HG03354 (cell line): ENCODE results near the gene FLYWCH2.
A peak's percentile ranks its signal among the peaks of the same experiment; 100 is the strongest.

Experiments used
- ATAC-seq: cut with Tn5 transposase; IDR thresholded peaks from one replicate; pipeline ENCODE4 v1.9.1; 2021; ENCODE audit warnings: mild to moderate bottlenecking; ENCODE audit not compliant: unreplicated experiment, poor library complexity, severe bottlenecking

Gene FLYWCH2

DNA sequence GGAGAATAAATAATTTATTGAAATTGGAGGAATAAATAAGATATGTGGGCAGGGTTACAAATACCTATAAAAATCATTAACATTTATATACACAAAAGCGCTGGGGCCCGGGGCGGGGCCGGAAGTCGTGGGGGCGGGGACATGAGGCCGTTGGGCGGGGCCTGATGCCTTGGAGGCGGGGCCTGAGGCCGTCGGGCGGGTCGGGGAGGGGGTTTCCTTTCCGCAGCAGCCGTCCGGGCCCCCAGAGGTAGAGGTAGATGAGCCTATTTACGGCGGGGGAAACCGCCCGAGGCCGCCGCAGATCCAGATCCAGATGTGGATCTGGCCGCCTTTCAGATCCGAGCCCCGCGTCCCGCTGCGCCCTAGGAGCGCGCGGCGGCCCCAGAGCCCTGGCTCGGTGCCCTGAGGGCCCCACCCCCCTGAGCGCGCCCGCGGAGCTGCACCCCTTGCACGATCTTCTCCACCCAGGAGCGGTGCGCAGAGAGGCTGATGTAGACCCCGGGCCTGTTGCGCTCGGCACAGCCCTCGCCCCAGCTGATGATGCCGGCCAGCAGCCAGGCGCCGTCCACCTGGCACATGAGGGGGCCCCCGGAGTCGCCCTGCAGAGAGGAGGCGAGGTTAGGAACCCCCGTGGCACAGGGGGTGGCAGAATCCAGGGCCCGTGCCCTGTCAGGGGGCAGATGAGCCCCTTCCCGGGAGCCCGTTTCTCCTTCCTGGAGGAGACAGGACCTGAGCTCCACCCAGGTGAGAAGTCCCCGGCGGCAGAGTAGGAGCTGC is 30.1 kb upstream of the FLYWCH2 start:
- no peak for ATAC-seq

DNA sequence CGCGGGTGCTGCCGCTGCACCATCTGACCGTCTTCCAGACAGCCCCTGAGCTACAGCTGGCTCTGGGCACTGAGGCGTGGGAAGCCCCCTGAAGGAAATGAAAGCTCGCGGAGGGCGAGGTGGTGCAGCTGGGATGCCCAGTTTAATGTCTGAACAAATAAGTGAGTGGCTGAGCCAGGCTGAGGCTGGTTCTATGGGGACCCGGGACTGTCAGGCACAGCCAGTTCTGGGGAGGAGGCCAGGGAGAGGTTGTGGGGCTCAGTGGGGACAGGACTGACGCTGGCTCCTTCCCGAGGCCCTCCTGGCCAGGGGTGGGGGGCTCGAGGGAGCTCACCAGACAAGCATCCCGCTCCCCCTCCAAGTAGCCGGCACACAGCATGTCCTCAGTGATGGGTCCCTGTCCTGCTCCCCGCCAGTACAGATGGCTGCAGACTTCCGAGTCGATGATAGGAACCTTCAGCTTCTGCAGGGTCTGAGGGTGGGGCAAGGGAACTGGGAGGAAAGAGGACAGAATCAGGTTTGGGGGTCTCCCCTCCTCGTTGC is 29.4 kb upstream of the FLYWCH2 start:
- ATAC-seq: no peak

DNA sequence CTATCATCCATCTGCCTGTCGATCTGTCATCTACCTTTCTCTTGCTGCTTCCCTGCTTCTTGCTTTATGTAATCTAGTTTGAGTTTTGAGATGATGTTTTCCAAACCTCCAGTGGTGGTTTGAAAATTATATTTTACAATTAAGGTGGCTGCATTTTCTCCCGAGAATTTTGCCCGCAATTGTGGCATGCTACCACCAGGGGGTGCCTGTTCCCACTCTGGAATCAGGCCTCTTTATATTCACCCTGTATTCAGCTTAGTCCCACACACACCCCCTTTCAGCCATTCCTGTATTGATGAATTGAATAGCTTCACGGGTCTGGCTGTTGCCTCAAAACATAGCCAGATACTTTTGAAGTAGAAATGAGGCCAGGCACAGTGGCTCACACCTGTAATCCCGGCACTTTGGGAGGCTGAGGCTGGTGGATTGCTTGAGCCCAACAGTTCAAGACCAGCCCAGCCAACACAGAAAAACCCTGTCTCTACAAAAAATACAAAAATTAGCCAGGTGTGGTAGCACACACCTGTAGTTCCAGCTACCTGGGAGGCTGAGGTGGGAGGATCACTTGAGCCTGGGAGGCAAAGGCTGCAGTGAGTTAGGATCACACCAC is 28.2 kb upstream of the FLYWCH2 start:
- no peak for ATAC-seq

DNA sequence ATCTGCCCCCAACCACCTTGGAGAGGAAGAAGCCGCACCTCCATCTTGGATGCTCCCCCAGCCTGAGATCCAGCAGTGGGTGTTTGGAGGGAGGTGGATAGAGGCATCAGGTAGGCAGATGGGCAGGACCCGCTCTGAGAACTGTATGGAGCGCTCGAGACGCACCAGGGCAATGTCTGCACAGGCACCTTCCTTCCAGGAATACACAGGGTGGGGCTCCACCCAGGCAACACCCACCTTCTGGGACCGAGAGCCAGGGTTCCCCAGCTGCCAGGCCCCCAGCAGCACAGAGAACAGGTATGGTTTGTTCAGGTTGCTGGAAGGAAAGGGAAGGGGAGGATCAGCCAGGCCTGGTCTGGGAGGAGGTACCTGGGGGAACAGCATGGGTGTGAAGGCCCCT is 27.5 kb upstream of the FLYWCH2 start:
- ATAC-seq: no peak

DNA sequence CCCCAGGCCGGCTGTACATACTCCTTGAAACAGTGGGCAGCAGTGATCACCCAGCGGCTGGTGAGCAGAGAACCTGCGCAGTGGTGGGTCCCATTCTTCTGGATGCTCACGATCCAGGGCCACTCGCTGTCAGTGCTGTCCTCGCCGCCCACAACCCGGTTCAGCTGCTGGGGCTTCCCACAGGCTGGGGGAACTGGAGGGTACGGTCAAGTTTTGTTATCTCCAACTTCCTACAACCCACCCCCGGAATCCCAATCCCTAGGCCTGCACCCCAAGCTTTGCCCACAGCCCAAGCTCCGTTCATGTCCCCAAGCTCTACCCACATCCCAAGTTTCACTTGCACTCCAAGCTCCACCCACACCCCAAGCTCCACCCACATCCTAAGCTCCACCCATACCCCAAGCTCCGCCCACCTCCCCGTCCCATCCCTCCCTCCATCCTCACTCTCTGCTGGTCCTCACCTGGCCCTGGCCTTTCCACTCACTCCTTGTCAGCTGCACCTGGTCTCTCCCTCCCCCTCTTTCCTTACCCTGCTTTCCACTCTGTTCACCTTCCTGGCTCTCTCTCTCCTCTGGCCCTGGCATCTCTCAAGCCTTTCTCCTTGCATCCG is 26.8 kb upstream of the FLYWCH2 start:
- ATAC-seq: no peak

DNA sequence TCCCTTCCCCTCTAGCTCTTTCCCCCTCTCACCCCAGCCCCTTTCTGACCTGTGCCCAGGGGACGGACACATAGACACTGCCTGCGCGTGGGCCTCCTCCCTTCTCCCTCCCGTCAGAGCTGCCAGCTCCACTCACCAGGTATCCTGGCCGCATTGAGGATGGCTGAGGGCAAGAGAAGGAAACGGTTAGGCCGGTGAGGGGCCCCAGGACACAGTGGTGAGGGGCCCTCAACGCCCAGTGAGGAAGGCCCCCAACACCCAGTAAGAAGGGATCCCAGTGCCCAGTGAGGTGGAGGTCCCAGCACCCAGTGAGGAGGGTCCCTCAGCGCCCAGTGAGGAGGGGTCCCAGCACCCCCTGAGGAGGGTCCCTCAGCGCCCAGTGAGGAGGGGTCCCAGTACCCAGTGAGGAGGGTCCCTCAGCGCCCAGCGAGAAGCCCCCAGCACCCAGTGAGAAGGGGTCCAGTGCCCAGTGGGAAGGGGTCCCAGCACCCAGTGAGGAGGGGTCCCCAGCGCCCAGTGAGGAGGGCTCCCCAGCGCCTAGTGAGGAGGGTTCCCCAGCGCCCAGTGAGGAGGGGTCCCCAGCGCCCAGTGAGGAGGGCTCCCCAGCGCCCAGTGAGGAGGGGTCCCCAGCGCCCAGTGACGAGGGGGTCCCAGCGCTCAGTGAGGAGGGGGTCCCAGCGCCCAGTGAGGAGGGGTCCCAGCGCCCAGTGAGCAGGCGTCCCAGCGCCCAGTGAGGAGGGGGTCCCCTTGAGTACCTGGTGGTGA is 26.1 kb upstream of the FLYWCH2 start:
- no peak for ATAC-seq

DNA sequence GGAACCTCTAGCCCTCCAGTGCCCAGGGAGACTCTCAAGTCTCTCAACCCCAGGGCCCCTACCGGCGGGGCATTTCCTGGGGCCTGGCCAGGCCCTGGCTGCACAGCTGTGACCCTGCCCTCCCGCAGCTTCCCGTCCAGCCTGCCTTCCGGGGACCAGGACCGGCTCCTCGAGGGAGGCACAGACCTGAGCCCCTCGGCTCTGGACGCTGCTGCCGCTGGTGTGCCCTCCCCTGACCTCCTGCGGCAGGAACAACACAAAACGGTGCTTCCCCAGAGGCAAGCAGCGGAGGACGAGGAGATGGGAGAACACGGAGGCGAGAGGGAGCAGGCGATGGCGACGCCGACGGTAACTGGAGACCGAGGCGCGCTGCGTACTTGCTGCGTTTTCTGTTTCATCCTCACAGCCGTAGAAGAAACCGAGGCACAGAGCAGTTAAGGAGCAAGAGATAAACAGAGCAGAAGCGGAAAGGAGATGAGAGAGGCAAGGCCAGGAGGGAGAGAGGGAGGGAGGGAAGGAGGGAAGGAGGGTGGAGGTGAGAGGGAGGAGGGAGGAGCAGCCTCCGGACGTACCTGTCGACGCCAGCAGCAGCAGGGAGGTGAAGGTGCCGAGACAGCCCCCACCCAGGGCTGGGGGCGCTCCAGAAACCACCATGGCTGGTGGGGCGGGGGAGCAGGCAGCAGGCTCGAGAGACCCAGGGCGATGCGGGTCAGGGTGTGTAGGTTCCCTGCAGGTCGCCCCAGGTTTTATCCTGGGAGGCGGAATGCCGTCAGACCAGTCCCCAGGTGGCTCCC is 25.4 kb upstream of the FLYWCH2 start, which contains the start of gene PRSS22:
TSS of gene PRSS22 (minus strand) at position 720 of the 794 bp plus-strand sequence. CDS start at position 654, 66 bp downstream.
- ATAC-seq: no peak

DNA sequence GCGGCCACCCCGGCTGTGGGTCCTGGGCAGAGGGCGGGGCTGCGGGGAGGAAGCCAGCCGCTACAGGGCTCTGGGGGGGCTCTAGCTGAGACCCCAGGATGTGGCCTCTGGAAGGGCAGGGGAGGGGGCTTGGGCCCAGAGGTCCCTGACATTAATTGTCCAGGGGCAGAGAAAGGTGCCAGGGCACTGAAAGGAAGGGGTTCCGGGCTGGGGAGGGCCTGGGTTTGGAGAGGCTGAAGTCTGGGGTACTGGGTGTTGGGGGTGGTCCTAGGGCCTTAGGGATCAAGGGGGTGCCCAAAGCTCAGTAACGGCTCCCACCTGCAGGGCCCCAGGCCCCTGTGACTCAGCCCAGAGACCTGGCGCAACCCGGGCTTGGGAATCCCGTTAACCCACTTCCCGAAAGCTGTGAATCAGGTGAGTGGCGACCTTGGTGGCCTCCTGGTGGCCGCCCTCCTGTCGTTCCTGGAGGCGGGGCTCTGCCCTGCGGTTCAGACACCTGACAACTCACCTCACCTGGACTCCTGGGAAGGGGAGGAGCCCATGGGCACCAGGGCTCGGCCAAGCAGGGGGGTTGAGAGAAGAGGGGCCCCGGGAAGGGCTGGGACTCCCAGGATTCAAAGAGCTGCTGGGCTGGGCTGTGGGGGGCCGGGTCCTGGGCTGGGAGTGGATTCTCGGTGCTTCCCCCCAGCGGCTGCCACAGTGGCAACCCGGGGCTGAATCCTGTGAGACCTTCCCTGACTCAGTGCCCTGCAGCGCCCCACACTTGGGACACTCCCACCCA is 24.6 kb upstream of the FLYWCH2 start:
- no peak for ATAC-seq

DNA sequence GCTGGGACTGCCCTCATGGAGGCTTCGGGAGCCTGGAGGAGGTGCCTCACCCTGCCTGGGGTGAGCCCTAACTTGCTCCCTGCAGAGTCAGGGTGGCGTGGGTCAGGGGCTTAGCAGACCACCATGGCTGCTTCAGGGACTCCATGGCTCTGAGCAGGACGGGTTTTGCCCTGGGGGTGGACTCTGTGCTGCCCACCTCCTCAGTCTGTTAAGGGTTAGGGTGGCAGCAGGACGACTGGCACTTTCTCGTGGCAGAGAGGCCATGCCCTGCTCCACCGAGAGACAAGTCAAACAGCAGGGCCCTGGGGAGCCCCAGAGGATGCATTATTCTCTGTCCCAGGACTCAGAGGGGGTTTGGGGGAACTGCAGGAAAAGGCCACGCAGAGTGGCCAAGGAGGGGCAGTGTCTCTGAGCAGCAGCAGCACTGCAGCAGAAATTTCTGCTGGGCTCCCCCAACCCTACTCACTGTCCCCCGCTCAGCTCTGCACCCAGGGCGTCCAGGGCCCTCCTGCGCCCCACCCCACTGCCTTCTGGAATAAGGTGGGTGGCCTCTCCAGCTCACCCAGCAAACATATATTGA is 23.2 kb upstream of the FLYWCH2 start:
- no peak for ATAC-seq

DNA sequence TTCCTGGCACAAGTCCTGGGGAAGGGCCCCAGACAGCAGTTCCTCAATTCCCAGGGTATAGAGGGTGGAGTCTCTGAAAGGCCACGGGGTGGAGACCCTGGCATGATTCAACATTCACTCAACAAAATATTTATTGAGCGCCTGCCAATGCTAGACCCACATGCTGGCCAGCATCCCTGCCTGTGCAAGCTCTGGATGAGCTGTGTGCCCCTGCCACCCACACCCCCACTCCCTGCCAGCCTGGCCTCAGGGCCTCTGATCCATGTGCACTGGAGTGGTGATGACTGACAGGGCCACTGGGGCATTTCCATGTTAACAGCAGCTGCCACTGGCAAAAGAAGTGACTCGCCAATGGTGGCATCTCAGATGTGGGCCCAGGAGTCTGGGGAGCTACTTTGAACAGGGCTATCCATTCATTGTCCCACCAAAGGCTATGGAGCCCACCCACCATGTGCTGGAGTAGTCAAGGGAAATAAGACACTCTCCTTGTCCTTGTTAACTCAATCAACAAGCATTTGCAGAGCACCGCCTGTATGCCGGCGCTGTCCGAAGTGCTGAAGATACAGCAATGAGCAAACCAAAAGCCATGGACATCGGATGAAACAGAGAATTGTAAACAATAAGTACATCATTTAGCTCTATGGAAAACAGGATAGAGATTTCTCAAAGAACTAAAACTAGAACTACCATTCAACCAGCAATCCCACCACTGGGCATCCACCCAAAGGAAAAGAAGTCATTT is 22.0 kb upstream of the FLYWCH2 start:
- ATAC-seq: no peak

DNA sequence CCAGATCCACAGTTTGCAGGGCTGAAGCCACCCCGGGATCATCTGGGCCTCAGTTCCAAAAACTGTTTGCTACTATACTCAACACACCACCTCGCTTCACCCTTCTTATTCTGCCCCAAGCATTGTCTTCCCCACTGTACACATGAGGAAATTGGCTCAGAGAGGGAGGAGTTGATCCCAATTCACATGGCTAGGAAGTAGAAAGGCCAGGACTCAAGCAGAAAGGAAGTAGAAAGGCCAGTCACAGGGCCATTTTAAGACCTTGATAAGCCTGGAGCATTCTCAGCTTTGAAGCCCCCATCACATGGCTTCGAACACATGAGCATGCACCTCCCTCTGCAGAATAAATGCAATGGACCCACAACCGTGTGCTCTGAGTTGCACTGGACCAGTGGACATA is 17.4 kb upstream of the FLYWCH2 start:
- ATAC-seq: no peak

DNA sequence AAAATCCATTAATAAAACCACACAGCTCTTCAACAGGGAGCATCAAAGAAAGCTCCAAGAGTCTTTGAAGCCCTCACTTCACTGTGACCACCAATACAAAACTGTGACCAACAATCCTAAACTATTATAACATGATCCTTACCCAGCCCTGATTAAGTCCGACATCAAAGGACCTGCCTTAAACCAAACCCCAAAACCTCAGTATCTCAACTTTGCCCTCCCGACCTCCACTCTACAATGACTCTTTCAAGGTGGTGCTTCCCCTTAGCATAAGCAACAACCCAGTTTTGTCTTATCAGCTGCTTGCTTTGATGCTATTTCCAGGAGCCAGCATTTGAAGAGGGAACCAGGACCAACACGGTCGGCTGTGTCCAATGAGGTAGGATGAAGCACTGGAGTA is 16.6 kb upstream of the FLYWCH2 start:
- ATAC-seq: no peak

DNA sequence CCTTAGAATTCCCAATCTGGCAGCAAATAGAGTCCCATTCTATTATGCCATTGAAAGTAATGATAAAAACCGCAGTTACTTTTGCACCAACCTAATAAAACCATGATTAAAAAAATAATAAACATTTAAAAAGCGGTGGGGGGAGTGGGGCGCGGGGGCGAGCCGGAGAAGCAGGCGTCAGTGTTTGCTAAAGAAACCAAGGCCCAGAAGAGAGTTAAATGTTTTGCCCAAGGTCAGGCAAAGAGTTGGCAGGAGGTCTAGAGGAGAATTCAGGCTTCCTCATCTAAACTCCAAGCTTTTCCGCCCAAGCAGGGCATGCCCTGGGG is 15.4 kb upstream of the FLYWCH2 start:
- ATAC-seq: no peak

DNA sequence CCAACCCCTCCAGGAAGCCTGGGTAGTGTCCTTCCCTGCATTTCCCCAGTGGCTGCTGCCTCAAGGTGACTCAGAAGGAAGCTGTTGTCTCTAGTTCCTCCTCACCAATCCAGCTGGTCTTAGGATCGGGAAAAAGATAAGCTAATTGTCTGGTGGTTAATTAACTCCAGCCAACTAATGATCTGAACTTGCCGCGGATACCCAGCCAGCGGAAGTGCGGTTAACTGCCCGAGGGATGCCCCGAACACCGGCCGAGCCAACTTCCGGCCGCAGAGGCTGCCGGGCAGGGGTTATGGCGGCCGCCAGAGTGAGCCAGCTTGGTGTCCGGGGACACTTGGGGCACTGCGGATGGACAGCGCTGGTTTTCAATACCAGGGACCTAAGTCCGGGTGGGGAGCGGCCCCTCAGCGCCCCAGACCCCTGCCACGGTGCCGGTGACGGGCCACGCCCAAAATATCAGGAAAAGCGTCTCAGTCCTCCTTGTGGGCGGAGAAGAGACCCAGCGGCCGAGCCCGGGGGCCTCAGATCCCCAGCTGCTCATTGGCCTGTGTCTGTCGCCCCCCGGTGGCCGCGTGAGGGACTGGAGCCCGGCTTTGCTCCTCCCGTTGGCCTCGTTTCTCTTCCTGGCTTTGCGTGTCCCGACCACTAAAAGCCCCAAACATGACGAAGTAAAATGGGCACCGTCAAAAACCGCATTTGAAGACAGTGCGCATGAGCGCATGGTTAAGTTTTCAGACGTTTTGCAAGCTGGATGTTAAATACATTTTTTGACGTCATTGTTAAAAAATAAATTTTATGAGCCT is 14.8 kb upstream of the FLYWCH2 start:
- peak; percentile 90 for ATAC-seq

DNA sequence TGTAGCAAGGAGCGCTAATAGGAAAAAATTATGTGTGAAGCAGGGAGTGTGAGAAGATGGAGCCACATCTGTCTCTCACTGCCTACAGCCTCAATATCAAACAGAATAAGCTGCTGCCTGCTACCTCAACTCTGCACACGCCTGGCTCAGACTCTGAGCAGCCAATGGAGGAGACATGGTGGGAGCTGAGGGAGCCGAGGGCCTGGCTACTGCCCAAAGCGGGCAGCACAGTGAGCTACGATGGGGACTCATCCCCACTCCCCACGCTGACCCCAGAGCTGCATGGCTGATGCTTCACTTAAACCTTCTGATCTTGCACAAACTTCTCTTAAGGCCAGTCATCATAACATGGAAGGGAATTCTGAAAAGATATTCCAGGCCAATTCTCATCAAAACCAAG is 11.1 kb upstream of the FLYWCH2 start:
- ATAC-seq: no peak

DNA sequence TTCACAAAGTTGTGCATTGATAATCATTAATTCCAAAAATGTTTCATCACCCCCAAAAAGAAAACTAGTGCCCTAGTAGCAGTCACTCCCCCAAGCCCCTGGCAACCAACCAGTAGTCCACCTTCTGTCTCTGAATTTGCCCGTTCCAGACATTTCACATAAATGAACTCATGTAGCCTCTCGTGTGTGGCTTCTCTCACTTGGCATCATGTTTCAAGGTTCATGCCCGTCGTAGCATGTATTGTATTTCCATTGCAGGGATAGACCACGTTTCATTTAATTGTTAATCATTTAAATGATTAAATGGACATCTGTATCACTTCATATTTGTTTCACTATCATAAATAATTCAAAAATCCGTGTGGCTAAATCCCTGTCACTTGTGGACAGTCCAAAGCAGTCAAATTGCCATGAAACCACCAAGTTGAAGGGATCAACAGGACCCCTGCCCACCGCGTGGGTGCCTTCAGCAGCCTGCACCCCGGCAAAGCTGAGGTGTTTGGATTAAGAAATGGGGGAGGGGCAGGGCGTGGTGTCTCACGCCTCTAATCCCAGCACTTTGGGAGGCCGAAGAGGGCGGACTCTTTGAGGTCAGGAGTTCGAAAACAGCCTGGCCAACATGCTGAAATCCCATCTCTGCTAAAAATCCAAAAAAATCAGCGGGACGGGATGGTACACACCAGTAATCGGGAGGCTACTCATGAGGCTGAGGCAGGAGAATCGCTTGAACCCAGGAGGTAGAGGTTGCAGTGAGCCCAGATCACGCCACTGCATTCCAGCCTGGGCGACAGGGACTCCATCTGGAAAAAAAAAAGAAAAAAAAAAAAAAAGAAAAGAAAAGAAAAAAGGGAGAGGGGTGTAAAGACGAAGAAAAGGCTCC is 8.7 kb upstream of the FLYWCH2 start:
- ATAC-seq: no peak
